HG03378 (cell line): Measurements from ENCODE around the gene TMEM121.
A peak's percentile ranks its signal among the peaks of the same experiment; 100 is the strongest.

Experiments
- ATAC-seq: cut with Tn5 transposase; IDR thresholded peaks from one replicate; pipeline ENCODE4 v1.9.1; 2021; ENCODE audit warnings: mild to moderate bottlenecking, moderate library complexity; ENCODE audit not compliant: unreplicated experiment

The TMEM121 gene

DNA sequence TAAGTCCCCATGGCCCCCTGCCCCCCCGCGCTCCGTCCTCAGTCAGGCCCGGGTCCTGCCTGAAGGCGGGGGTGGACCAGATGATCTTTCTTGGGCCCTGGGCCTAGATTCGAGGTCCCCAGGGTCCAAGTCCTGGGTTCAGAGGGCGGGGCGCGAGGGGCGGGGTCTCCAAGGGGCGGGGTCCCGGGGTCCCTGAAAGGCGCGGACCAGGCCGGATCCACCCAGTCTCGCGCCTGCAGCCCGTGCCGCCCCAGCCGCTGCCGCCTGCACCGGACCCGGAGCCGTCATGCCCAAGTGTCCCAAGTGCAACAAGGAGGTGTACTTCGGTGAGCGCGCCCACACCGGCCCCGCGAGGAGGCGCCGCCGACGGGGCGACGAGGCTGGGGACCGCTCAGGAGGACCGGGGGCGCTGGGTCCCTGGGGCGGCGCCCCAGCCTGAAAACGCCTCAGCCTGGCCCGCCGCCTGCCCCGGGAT is 39.4 kb upstream of the TMEM121 start:
- ATAC-seq, result no peak

DNA sequence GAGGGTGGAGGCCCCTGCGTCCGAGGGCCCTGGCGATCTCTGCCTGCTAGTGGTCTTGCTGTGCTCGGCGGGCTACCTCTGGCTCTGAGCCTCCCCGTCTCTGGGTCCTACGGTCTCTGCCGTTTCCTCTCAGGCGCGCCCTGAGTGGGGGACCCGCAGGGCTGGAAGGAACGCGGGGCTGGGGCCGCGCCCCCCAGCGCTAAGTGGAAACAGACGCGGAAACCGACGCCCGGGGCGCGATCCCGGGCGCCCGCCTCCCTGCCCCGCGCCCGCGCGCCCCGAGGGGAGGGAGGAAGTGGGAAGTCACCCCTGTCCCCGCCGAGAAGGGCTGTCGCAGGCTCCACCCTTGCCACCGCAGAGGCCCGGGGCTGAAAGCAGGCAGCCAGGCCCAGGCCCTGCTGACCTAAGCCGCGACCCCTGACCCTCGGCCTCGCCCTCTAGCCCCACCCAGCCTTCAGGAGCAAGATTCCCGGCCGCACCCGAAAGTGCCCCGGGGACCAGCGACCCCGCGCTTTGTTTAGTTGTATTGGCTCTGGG is 38.9 kb upstream of the TMEM121 start:
- no peak for ATAC-seq

DNA sequence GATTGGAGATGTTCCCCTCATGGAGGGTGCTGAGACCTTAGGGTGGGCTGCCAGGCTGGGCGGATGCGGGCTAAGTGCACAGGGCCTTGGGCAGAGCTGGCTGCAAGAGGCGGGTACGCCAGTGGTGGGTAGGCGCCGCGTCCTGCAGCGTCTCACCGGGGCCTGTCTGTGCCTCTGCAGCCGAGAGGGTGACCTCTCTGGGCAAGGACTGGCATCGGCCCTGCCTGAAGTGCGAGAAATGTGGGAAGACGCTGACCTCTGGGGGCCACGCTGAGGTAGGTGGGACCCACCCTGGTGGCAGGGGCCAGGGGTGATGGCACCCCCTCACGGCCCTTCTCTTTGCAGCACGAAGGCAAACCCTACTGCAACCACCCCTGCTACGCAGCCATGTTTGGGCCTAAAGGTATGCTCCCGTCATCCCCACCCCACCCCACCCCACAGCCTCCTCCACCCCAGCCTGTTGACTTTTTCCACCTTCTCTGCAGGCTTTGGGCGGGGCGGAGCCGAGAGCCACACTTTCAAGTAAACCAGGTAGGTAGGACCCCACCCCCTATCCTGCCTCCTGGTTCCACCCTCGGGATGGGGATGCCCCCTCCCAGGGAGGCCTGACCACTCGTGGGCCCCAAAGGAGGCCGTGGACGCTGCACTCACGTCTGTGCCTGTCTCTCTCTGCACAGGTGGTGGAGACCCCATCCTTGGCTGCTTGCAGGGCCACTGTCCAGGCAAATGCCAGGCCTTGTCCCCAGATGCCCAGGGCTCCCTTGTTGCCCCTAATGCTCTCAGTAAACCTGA is 38.2 kb upstream of the TMEM121 start:
- ATAC-seq, result no peak

DNA sequence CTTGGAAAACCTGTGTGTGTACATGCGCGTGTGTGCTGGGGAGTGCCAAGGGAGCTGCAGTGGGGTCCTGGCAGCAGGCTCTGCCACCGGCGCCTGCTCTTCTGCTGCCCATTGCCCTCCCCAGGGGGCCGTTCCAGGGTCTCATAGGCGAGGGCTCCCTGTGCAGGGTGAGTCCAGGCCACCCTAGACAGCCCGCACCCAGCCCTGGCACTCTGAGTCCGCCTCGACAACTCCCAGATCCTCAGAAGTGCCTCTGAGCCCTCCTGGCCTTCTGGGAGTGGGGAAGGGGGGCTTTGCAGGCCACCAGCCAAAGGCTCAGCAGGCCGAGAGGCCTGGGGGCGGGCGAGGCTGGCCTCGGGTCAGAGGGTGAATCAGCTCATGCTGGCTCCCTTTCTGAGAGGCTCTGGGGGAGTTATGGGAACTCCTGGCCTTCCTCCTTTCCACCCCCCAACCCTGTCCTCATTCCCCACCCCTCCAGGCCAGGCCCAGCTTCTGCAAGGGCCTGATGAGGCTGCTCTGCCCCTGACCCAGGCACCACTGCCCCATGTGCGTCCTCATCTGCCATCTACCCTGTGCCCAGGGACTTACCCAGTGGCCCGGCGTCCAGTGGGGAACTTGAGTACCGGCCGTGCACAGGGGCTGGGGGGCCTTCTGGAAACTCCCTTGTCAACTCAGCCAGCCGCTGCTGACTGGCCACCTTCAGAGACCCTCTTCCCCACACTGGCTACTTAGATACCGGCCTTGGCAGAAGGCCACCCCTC is 37.4 kb upstream of the TMEM121 start:
- ATAC-seq, result no peak

DNA sequence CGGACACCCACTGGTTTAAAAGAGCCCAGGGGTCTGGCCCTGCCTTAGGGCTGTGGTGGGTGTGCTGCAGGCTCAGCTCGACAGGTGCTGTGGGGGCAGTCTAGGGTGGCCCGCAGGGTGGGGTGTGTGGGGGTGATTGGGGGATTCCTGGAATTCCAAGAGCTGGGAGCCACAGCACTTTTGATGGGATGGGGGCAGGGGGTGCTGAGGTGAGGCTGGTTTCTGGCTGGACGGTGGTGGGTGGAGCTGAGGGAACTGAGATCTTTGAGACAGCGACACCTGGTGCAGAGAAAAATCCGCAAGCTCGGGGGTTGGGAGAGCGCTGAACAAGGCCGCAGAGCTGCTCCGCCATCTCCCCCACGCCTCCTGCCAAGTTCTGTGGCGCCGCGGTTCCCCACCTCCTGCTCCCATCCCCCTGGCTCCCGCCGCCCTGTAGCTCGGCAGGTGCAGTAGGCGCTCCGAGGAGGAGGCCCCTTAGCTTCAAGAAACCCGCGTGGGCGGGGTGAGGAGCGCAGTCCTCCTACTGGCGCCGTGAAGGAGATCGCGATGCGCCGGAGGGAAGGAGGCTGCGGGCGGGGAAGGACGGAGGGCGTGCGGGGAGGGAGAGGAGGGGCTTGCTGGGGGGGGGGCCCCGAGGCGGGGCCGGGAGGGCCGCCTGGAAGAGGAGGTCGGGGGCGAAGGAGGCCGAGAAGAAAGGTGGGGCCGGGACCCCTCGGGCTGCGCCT is 36.7 kb upstream of the TMEM121 start:
- ATAC-seq, result no peak

DNA sequence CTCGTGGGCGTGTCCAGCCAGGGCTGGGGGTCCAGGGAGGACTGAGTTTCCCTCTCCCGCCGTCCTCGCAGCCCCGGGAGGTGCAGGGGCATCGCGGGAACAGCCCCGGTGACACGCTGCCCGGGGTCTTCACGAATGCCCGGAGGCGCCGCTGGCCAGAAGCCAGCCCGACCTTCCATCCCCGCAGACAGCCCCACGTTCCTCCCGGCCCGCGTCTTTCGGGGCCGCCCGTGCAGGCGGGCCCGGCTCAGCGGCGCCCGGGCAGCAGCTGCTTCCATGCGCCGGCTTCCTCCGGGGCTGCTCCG is 36.2 kb upstream of the TMEM121 start:
- no peak for ATAC-seq

DNA sequence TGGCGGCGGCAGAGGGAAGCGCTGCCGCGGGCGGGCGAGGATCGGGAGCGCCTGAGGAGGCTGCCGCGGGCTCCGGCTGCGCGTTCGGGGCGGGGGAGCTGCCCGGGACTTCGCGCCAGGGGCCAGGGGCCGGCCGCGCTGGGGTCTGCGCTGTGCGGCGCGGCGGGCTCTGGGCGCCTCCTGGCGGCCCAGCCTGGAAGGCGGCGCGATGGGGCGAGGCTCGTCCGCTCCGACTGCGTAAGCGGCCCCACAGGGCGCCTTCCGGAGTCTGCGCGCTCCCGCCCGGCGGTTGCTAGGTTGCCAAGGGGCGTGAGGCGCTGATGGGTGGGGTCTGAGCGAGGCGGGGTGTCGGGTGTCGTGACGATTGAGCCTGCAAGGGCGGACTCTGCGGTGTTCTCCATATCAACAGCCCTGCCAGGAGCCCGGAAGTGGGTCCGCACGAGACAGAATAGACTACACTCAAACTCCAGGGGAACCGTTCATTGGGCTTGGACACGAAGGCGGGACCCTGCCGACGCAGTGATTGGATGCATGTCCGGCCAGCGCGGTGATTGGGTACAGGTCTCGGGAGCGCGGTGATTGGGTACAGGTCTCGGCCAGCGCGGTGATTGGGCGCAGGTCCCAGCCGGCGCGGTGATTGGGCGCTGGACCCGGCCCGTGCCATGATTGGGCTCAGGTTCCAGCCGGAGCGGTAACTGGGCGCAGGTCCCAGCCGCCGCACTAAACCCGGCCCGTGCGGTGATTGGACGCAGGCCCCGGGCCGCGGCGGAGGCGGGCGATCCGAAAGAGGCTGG is 35.6 kb upstream of the TMEM121 start, which contains the start of gene TEDC1:
Gene TEDC1, plus strand, starts transcription at position 675 of the 794 bp plus-strand sequence. CDS start 130 bp downstream, outside the sequence.
- ATAC-seq, result peak; percentile 73

DNA sequence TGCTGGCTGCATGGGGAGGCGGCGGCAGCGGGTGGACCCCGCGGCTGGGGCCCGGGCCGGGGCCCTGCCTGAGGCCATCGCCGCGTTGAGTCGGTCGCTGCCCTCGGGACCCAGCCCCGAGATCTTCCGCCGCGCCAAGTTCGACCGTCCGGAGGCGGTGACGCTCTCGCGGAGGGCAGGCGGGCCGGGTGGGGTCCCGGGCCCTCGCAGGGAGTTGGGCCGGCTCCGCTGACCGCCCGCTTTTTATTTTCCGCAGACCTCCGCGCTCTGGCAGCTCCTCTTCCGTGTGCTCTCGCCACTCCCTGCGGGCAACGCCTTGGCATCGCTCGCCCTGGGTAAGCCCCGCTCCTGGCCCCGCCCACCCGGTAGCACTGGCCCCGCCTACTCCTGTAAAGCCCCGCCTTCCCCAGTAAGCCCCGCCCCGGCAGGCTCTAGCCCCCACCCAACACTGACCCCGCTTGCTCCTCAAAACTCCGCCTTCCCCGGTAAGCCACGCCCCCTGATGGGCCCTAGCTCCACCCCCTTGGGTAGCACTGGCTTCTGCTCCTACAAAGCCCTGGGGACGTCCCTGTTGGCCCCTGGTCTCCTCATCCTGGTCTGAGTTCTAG is 34.9 kb upstream of the TMEM121 start:
- peak; percentile 5 for ATAC-seq

DNA sequence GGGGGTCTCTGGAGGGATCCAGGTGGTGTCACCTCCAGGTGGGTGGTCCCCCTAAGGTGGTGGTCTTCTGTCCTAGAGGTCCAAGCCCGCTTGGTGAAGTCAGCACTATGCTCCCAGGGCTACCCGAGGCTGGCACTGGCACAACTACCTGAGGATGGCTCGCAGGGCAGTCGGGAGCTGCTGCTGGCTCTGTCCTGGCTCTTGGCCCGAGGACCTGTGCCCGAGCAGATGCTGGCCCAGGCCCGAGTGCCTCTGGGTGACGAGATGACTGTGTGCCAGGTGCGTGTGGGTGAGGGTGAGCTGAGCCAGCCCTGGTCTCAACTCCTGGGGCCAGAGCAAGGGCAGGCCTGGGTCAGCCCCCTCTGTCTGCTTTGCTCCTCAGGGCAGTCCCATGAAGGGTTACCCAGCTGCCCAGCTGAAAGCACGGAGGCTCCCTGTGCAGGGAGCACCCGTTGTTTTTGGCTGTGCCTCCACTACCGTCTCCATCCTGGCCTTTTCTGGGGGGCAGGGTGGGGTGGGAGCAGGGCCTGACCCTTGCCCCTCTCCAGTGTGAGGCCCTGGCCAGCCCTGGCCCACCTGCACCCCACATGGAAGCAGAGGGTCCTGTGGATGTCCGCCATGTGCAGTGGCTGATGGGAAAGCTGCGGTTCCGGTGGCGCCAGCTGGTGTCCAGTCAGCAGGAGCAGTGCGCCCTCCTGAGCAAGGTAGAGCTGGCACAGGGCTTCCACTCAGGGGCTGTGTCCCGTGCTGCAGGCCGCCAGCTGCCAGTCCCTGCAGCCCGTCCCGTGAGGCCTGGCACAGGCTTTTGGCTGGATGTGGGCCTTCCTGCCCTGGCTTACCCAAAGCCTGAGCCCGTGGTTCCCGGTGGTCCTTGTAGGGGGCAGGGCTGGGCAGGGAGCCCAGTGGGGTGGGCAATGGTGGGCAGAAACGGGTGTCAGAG is 34.1 kb upstream of the TMEM121 start:
- no peak for ATAC-seq

DNA sequence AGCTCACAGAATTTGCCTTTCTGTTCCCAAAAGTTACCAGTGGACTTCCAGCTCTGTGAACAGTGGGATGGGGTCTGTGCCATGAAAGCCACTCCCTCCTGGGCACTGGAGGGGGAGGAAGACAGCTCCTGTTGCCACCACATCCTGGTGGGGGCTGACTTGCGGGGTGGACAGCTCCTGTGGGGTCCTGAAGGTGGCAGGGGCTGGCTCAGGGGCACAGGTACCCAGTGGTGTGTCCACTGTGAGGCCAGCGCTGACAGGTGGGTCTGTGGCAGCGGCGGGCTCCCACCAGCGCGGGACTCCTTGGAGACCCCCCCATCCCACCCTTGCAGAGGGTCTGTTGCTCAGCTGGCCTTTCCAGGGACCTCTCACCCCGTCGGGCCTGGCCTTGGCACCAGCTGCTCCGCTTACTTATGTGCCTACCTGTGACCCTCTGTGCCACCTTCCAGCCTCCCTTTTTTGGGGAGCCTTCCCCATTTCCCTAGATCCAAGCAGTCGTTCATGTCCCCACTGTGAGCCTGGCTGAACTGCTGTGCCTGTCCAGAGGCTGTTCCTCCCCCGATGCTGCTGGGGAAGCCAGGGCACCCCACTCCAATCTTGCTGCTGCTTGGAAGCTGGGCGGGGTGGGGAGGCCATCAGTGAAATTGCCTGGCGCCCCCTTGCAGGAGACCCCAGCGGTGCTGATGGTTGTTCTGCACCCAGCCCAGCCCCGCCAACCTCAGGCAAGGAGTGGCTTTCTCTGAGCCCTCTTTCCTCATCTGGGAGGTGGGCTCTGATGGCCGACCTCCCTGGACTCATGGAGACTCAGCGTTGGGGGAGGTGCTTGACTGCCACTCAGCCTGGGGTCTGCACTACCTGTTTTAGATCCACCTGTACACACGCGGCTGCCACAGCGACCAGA is 33.2 kb upstream of the TMEM121 start:
- ATAC-seq, result no peak

DNA sequence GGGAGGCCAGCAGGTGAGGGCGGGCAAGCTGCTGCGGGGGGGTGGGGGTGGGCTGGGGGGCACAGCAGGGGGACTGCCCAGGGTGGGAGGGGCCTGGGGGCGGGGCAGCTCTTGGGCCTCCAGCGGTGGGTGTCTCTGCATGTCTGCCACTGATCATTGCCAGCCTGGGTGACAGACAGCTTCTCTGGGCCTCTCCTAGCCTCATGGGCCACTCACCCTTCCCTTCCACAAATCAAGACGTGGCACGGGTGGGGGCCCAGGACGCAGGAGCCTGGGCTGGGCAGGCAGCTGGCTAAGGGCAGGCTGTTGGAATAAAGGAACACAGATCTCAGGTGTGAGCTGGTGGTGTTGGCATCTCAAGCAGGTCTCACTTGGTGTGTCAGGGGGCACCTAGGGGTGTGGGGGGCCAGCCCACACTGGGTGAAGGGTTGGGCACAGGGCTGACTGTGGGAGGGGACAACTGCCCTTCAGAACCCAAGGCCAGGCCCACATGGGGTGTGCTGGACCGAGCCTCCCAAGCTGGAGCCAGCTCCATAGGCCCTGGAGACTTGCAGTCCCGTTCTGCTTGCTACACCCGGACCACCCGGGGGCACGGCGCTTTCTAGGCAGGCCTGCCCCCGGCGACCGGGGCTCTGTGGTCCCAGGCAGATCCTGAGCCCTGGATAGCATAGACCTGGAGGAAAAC is 32.3 kb upstream of the TMEM121 start:
- no peak for ATAC-seq

DNA sequence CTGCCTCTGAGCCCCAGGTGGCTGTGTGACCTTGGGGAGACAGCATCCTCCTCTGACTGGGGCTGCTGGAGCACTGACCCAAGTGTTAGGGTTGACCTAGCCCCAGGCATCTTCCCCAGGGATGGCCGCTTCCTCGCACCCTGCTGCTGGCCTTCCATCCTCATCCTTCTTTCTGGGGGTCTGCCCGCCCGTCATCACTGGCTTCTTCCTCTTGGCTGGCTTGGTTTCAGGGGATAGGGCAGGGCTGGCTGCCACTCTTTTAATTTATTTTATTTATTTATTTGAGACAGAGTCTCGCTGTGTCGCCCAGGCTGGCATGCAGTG is 31.8 kb upstream of the TMEM121 start:
- no peak for ATAC-seq

DNA sequence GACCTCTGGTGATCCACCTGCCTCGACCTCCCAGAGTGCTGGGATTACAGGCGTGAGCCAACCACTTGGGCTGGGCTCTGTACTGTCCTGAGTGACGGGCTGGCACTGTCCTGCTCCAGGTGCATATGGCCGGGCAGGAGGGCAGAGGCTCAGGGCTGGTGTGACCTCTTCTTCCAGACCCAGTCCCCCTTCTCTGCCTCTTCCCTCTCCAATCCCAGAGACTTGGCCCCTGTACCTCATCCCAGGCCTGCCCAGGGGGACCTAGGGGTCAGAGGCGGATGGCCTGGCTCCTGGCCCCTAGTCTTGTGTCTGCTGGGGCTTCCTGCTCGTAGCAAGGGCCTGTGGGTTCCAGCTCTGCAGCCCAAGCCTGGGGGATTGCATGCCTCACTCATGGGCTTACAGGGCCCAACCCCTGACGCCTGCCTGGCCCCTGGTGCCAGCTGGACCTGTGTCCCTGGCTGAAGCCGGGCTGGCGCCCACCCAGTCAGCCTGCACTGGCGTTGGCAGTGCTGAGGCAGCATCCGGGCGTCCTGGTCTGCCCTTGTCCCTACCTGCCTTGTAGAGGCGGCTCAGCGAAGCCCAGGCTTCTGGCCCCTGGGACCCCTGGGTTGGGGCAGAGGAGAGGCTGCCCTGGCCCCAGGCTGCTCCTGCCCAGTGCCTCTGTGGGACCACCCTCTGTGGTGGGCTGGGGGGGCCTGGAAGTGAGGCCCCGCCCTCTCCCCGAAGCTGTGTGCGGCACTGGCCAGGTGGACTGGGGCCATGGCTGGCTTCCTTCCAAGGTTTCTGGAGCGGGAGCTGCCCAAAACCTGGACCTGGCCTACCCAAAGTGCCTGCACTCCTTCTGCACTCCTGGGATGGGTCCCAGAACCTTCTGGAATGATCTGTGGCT is 31.0 kb upstream of the TMEM121 start:
- no peak for ATAC-seq

DNA sequence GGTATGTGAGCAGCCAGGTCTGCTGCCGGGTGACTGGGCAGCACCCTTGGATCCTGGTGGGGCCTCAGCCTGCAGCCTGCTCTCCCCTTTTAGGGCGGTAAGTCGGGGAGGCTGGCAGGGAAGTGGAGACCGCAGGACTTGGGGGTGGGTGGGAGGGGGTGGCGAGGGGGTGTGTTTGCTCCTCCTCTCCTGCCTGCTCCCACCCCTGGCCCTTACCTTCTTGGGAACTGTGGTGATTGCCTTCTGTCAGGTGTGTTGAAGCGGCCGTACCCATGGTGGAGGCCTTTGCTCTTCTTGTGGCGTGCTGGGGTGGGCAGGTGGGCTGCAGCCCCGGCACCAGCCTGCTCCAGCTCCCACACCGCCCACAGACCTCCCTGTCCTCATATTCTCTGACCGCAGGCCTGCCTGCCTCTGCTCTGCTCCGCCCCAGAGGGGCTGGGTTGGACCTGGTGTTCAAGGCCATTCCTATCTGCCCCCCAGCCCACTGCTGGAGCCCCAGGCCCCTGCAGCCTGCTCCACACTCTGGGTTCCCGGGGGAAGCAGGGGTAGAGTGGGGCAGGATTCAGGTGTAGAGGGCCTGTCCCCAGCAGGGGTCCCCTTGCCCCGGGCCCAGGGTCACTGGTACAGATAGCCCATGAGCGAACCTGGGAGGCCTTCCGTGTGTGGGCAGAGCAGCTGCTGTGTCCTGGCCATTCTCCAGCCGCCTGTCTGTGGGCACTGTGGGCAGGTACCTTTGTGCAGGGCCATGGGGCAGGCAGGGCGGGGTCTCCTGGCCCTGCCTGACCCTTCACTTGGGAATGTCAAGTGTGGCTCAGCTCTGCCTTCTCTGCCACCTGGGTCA is 30.2 kb upstream of the TMEM121 start:
- no peak for ATAC-seq

DNA sequence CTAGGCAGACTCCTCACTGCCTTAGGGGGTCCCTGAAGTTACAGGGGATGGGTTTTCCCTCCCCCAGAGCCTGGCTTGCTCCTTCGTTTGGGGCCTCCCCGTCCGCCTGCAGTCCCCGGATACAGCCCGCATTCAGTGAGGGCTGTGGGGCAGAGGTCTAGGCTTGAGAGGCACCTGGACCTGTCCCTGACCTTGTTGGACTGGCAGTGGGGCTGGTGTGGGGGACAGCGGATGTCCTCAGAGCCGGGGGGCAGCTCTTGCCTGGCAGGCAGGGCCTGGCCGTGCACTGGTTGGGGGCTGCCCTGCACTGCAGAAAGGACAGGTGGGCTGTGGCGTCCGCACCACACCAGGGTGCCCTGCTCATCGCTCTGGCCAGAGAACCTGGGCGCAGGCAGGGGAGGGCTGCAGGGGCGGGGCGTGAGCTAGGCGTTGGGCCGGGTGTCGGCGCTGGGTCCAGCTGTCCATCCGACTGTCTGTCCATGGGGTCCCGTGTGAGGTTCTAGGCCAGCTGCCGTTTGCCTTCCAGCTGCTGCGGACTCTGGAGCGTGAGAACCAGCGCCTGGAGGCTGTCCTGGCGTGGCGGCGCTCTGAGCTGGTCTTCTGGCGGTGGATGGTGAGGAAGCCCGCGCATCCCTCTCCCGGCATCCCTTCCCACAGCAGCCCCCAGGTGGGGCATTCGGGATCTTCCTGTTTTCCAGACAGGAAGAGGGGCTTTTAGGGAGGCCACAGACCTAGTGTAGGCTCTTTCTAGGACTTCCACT is 29.4 kb upstream of the TMEM121 start:
- ATAC-seq, result no peak
